Stimulated activated naive CD4-positive, alpha-beta T cell treated with Interleukin-2 at 50 U/mL for 16 hours (primary cell): ENCODE measurements around the gene GBX1.

Experiments used
- DNase-seq: peaks from one replicate; lab custom pipeline; 2025; lab: John Stamatoyannopoulos, UW

GBX1 gene

DNA sequence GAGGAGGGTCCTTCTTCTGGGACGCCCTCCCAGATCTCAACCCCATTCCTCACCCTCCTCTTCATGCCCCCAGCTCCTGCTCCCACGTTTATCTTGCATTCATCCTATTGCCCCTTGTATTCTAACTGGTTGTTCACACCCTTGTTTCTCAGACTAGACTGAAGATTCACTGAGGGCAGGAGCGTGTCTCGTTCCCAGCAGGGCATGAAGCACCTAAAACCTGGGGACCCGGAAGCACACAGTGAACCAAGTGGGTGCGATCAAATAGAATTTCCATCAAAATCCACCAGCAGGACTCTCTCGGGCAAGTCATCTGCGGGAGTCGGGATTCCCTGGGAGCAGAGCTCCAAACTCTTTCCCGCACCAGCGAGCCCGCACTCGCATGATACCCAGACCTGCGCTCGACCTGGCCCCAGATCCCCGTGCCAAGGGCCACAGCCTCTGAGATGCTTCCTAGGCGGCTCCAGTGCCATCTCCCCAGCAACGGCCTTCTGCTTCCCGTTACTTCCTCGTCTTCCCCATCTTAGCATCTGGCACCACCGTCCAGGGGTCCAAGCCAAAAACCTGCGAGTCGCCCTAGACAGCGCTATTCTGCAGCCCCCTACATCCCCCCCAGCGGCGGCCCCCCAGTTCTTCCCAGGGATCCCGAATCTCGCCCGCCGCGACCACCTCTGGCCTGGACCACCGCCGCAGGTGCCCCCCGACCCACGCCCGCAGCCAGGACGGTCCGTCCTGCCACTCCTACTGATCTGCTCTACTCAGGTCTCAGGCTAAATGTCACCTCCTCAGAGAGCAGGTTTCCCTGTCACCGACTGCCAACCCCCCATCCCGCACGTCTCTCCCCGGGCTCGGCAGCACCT lies 6.1 kb upstream of the GBX1 start:
- no peak for DNase-seq

DNA sequence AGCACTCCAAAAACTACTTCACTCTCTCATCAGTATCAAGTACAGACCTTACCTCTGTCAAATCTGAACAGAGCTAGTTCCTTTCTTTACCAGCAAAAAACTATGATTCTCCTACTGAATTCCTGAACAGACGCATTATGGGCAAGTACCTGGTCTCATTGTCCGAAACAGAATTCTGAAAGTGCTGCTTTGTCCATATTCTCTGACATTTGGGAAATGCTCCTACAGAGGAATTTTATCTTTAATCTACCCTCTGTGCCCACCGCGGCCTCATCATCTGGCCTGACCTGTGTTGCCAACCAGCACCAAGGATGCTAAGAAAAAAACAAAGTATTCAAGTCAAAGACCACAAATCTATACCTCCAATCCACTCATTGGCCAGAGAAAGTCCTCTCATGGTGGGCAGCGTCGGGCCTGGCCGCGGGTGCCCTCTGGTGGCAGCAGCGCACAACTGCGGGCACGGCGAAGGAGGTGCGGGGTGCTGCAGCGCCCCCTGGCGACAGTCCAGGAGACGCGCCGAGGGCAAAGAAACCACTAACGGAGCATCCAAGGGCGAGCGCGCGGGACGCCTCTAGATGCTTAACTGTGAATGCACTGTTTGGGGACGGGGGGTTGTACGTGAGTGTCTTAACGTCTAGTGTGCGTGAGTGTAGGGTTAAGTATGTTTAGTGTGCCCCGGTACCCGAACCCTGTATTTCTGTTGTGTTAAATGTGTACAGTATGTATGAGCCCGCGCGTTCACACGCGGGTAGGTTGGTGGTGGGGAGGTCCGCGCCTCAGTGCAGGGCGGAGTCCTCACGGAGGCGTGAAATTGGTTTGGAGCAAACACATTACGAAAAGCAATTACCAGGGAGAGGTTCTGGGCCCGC lies 5.0 kb upstream of the GBX1 start:
- DNase-seq = peak; percentile 69

DNA sequence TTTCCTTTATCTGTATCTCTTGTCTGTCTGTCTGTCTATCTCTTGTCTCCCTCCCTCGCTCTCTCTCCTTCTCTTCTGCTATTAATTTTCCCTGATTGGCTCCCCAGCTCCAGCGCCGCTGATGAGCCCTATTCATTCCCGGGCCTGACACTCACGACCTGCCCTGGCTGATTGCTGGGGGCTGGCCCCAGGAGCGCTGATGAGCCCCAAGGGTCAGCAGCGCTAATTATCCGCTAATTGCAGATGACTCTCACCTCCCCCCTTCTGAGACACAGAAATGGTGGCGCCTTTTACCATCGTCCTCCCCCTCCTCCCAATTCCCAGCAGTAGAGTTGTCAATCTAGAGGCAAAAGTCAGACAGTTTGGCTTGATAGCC lies 1.3 kb upstream of the GBX1 start:
- DNase-seq = no peak

DNA sequence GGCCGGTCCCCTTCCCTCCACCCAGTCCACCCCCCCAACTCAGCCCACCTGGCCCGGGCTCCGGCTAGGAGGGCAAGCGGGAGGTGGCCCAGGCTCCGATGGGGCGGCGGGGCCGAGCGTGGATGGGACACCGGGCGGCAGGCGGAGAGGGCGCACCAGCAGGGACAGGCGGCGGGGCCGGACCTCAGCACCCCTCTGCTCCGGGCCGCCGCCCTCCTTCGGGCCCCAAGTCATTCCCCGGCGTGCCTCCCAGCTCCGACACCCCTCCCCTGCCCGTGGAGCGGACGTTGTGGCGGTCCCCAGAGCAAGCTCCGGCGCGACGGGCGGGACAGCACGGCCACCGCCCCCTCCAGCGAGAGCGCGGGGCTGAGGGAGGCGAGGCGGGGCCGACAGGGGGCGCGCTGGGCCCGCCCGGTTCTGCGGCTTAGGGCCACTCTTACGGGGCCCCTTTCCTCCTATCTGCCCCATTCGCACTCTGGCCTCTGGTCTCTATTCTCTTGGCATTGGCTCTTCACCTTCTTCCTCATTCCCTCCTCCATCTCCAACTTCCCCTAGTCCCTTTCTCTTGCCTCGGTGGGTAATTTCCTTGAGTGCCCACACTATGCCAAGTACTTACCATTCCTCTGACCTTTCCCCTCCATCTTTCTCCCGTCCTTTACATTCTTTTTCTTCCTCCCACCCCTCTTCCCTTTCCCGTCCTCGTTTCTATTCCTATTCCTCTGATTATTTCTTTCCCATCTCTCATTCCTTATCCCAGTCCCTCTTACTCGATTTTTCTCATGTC lies 701 bp upstream of the GBX1 start:
- peak; percentile 41 for DNase-seq

DNA sequence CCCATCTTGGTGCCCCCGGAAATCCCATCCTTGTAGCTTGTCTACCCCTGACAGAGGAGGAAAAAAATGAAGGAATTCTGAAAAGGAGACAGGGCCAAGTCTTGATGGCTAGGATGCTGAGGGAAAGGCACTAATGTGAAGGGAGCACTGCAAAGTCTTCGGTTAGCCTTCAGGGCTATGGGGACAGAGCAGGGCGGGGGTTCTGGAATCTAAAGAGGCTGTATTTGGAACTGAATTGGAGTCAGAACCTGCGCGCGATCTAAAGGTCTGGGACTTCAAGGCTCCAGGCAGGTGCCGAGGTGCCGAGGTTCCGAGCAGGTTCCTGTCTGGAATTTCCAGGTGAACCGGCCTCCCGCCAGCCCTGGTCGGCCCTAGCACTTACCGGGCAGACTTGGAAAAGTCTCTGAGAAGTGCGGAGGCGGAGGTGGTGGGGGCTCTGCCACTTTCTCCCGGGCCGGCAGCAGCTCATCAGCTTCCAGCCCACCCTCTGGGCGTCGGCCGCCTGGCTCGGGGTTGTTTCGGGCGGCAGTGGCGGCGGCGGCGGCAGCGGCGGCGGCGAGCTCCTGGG lies 781 bp downstream of the GBX1 start:
- DNase-seq = no peak

DNA sequence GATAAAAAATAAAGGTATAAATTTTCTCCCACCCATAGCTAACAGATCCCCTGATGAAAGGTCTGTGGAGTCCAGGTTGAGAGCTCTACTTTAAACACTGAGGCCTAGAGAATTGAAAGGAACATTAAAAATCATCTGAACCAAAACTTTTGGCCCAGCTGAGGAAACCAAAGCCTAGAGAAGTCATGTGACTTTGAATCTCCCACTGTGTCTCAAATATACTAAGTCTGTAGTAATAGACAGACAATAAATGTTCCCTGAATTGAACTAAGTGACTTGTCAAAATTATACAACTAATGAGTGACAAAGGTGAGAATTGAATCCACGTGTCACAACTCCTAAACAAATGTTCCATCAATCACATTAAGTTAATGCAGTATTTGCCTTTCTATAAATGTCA lies 5.7 kb downstream of the GBX1 start:
- DNase-seq = no peak

DNA sequence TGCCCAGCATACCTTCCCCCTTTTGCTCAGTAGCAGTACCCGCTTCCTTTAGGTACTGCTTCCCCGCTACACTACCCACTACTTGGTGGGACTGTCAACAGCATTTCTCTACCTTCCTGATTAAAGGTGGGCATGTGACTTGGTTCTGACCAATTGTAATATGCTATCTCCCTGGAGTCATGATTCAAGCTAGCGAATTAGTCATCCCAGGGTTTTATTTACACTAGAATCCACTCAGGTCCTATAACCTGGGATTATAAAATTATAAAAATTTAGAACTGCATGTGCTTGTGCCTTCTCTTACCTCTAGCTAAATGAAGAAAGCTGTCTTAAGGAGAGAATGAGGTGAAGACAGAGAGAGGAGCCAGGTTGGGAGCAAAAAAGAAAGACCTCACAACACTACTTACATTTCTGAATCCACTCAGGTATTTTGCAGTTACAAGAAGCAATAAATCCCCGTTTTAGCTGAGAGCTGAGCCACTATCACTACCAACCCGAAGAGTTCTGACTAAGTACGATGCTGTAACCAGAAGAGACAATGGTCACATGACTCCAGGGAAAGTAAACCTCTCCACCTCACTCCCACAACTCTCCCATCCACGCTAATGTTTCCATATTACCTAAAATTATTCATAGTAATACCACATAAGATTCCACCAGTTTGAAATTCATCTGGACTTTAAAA lies 9.7 kb downstream of the GBX1 start:
- DNase-seq = no peak

DNA sequence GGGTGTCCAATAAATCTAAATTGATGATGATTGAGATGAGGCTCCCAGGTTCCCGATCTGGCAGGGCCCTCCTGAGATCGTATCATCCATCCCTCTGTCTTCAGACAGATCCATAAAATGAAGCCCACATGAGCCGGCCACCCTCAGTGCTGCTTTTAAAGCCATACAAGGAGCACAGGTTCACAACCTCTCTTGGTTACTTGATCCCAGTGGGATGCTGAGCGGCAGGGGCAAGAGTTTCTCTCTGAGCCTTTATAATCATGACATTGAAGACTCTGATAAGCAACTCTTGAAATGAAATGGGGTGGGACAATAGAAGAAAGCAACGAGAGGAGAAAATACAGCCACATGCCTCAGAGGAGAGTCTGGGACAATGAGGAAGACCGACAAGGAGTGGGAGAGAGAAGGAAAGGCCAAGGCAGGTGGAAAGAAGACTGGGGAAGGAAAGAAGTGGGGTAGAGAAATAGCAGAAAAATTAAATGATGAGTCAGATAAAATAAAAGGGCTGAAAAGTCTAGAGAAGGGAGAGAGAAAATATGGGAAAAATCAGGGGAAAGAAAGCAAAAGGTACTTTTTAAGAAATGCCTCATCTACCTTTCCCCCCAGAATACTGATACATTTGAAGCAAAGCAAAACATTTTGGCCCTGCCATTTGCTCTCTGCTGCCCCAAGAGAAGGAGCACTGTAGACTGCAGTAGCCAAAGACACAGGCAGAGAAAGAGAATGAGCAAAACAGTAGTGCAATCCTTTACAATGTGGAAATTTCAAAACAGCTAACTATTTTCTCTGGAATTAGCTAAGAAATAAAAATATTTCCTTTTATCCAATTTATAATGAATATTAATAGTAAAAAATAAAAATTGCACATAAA lies 14.6 kb downstream of the GBX1 start:
- no peak for DNase-seq

DNA sequence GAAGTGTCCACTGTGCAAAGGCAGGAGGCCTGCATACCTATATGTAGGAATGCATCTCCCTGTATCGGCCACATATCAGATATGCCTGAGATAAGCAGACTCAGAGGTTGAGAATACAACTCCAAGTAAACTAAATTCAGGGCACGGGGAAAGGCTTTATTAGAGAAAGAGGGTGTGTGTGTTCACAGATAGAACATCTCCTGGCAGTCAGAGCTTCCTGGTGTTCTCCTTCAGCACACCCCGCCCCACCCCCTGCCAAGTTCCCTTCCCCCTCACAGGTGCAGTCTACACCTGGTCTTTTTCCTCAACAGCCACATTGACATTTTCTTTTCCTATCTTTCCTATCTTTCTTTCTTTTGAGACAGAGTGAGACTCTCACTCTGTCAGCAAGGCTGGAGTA lies 17.1 kb downstream of the GBX1 start:
- no peak for DNase-seq

DNA sequence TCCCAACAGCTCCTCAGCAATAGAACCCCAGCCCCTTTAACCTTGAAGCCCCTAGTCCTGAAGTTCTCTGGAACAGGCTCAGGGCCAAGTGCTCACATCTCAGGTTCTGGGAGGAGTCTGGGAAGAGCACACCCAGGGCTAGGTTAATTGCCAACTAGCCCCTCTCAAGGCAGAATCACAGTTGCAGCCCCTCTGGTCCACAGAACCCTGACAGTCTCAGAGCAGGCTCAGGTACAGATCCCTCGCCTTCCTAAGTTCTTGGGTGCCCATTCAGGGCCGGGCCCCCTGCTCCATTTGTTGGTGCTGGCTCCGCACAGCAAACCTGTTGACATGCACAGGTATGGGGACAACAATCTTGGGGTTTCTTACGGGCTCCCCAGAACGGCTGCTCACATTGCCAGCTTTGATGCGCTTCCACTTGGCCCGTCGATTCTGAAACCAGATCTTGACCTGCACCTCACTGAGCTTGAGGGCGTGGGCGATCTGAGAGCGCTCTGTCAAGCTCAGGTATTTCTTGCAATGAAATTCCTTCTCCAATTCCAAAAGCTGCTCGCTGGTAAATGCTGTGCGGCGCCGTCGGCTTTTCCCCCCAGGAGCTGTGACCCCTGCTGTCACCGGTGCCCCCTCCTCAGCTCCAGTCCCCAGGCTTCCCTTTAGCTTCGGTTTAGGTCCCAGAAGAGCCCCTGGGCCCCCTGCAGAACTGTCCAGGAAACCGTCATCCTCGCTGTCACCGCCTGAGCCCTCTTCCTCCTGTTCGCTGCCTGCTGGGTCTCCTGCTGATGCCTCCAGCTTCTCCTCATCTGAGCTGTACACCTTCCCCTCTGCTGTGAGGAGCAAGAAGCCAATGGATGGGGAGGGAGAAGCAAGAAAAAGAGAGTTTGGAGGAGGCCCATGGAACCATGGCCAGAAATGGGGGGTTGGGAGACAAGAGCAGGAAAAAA lies 18.9 kb downstream of the GBX1 start:
- DNase-seq = no peak

DNA sequence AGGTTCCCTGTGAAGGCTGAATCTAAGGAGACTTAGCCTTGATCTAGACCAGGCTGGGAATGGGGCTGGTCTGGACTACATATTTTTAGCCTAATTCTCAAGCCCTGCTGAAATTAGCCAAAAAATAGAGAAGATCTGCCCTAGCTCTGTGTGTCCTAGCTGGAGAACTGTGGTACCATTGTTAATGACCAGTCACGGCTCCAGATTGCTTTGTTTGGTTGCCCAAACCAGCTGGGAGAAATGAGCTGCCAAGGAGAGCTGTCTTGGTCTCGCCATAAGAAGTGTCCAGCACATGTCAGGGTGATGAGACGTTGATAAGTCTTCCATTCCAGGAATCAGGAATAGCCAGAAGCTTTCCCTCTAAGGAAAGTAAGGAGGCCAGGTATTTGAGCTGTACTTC lies 20.7 kb downstream of the GBX1 start:
- no peak for DNase-seq

DNA sequence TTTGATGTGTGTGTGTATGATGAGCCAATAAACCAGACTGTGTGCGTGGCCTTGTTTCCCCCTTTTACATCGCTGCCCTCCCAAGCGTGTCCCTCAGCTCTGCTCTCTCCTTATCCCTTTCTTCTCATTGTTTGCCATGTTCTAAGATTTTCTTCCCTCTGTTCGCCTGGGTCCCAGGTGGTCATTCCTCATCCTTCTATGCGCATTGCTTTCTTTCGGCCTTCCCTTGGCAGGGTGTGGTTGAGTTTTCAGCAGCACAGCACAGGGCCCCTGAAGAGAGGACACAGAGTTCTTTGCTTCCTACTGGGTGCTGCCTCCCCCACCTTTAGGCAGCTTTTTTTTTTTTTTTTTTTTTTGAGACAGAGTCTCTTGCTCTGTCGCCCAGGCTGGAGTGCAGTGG lies 23.1 kb downstream of the GBX1 start:
- no peak for DNase-seq

DNA sequence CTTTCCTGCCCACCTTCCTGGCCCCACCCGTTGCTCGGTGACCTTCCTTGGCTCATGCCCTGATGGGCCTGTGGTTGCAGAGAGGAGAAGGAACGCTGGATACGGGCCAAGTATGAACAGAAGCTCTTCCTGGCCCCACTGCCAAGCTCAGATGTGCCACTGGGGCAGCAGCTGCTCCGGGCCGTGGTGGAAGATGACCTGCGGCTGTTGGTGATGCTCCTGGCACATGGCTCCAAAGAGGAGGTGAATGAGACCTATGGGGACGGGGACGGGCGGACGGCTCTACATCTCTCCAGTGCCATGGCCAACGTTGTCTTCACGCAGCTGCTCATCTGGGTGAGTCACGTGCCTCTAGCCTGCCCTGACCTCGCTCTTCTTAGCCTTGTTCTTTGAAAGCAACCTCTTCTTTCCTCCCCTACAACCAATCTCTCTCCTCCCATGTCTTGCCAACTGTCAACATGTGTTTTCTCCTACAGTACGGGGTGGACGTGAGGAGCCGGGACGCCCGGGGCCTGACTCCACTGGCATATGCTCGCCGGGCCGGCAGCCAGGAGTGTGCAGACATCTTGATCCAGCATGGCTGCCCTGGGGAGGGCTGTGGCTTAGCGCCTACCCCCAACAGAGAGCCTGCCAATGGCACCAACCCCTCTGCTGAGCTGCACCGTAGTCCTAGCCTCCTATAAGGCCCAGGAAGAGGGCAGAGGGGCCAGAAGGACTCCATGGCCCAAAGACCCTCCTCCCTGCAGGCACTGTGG lies 24.1 kb downstream of the GBX1 start:
- no peak for DNase-seq

DNA sequence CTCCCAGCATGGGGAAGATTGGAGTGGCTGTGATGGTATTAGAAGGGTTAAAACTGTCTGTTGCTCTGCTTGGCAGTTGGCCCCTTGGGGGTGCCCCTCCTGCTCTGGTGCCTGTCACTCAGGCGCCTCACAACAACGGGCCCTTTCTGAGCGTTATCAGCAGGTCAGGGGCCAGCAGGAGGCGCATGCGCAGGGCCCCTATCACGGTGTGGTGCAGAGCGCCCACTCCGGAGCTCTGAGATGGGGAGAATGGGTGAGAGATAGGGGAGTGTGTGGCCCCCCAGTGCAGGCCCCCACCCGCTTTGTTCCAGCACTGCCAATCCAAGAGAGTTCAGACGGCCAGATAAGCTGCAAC lies 24.8 kb downstream of the GBX1 start:
- no peak for DNase-seq

DNA sequence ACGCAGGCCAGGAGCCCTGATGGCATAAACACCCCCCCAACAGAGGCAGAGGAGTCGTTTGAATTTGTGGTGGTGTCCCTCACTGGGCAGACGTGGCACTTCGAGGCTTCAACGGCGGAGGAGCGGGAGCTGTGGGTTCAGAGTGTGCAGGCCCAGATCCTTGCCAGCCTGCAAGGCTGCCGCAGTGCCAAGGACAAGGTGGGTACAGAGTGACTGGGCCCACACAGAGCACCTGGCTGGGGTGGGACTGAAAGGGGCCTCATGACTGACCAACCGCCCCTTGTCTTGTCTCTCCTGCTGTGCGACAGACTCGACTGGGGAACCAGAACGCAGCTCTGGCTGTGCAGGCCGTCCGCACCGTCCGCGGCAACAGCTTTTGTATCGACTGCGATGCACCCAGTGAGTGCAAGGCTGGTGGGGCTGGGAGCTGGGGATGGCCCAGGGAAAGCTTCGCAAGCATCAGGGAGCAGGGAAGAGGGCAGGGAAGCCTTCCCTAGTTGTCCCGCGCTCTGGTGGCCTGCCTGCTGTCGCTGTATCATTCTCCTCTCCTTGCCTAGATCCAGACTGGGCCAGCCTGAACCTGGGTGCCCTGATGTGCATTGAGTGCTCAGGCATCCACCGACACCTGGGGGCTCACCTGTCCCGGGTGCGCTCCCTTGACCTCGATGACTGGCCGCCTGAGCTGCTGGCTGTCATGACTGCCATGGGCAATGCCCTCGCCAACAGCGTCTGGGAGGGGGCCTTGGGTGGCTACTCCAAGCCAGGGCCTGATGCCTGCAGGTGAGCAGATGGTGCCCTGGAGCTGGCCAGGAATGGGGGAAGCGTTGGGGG lies 25.4 kb downstream of the GBX1 start:
- no peak for DNase-seq

DNA sequence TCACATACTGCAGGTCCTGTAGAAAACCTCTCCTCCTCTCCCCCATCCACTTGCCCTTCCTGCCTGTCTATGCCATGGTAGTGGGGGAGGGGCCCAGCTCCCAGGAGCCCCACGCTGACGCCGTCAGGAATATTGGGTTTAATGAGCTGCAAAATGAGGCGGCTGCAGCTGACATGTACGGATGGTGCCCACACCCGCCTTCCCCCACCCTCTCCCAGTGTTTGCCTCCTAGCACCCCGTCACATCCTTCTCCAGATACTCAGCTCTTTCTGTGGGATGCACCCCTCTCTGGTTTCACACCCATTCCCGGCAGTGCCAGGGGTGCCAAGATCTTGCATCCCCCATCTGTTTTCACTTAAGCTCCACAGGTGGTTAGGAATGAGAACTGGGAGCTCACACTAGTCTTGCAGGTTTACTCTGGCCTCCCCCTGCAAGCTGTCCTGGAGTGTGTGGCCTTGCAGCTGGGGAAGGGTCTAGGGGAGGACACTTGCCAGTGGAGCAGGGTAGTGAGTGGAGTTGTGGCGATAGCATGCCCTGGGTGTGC lies 26.1 kb downstream of the GBX1 start:
- DNase-seq = no peak

DNA sequence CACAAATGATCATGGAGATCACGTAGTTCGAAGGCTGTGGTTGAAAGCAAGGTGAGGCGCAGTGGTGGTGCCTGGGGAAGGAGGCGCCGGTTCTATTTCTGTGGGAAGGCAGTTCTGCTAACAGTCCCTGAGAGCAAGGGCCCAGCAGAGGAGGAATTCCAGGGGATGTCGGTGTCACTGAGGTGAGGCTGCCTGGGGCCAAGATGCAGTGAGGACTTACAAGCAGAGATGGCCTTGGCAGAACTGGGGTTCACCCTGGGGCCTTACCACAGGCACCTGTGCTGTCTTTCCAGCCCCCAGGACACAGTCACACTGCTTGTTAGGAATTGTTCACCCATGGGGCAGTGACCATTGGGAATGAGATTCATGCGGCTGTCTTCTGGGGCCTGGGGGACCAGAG lies 26.7 kb downstream of the GBX1 start:
- DNase-seq = no peak

DNA sequence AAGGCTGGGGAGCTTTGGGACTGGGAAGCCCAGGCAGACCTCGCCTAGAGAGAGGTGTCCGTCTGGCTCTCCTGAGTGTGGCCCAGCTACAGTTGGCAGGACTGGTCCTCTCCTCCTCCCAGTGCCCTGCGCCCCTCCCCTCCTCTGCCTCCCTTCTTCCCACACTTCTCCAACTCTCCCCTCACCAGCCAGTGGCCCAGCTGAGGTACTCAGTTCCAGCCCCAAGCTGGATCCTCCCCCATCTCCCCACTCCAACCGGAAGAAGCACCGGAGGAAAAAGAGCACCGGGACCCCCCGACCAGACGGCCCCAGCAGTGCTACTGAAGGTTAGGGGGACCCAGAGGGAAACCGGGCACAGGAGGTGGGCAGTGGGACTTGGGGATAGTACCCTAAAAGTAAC lies 27.7 kb downstream of the GBX1 start:
- DNase-seq = no peak
